ENCODE results near the gene SRSF3.
"Not testable (repeated sequence)": the region's sequence is repeated elsewhere in the genome, so short reads cannot be mapped to it uniquely, and the experiment has no call there.

The SRSF3 gene

DNA sequence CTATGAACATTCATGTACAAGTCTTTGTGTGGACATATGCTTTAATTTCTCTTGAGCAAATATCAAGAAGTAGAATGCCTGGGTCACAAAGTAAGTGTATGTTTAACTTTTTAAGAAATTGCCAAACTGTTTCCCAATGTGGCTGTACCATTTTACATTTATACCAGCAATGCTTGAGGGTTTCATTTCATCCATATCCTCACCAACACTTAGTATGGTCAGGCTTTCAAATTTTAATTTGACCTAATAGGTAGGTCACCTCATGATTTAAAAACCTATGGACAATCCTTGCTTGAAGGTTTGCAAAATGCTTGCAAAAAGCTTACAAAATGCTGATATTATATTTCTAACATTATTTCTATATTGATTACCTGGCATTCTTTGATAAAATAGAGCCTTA lies 19.5 kb upstream of the SRSF3 start:
- no peak for DNase-seq (ENCODE audit: low read depth in 2 of 2)

GRCh38 chr6:36576578-36576977 lies 17.6 kb upstream of the SRSF3 start:
- no peak for DNase-seq (ENCODE audit: low read depth in 2 of 2)

- DNase-seq (ENCODE audit: low read depth in 2 of 2), result no peak
Observed at GRCh38 chr6:36577301-36577700, 16.9 kb upstream of the SRSF3 start.

DNA sequence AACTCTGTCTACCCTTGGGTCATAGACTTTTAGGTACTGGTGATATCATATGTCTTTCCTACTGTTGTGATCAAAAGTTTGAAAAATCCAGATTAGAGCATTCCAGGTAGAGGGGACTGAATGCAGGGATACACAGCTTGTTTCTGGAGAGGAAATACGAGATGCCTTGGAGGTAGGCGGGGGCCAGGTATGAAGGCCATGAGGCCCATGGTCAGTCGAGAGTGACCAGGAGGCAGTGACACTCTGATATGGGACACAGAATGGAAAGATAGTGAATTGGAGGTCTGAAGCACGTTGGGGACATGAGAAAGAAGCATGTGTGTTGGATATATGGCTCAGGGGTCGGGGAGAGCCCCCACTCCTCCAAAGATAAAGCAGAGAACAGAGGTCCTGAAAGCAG lies 16.1 kb upstream of the SRSF3 start:
- no peak for DNase-seq (ENCODE audit: low read depth in 2 of 2)

DNA sequence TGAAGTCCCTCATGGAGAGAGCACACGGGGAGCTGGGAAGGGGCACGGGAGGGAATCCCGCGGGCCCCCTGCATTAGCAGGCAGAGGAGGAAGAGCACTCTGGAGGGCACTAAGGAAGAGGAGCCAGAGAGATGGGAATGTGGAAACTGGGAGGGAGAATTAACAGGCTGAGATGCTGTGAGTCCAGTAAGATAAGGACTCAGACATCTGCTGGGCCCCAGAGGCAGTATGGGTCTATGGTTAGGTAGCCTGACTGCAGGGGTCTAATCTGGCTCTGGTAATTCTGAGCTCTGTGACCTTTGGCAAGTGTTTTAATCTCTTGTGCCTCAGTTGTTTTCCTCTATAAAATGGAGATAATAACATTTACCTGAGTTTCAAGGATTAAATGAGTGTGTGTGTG lies 15.7 kb upstream of the SRSF3 start:
- no peak for DNase-seq (ENCODE audit: low read depth in 2 of 2)

GRCh38 chr6:36580184-36580526 lies 14.0 kb upstream of the SRSF3 start:
- no peak for DNase-seq (ENCODE audit: low read depth in 2 of 2)

- DNase-seq (ENCODE audit: low read depth in 2 of 2), result no peak
Observed at GRCh38 chr6:36581716-36582115, 12.4 kb upstream of the SRSF3 start.

GRCh38 chr6:36586606-36587005 lies 7.6 kb upstream of the SRSF3 start:
- no peak for DNase-seq (ENCODE audit: low read depth in 2 of 2)

- DNase-seq (ENCODE audit: low read depth in 2 of 2), result not testable (repeated sequence)
Observed at GRCh38 chr6:36589025-36589400, 5.1 kb upstream of the SRSF3 start.

GRCh38 chr6:36590237-36590636 lies 3.9 kb upstream of the SRSF3 start:
- DNase-seq (ENCODE audit: low read depth in 2 of 2), result no peak

- DNase-seq (ENCODE audit: low read depth in 2 of 2), result no peak
Observed at GRCh38 chr6:36592221-36592655, 1.9 kb upstream of the SRSF3 start.

GRCh38 chr6:36593569-36594028 lies 563 bp upstream of the SRSF3 start:
- peak in 1 of 2 donors; percentile 17 for DNase-seq (ENCODE audit: low read depth in 2 of 2)

GRCh38 chr6:36594816-36595643 lies 868 bp downstream of the SRSF3 start:
- DNase-seq (ENCODE audit: low read depth in 2 of 2), result no peak

DNA sequence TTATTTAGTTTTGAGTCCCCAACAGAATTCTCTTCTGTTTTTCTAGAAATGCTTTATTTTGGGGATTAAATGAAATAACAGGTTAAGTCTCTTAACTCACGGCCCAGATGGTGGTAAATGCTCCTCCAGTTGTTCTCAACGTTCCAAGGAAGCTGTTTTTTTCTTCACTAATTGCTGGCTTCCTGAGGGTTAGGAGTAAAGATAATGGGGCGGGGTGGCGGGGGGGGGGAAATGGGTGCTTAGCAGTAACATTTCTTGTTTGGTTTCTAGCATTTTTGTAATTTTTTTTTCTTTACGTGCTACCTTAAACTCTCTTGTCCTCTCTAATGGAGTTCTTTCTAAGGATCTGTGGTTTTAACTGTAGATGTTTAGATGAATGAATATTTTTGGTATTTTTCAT lies 2.2 kb downstream of the SRSF3 start:
- no peak for DNase-seq (ENCODE audit: low read depth in 2 of 2)

DNA sequence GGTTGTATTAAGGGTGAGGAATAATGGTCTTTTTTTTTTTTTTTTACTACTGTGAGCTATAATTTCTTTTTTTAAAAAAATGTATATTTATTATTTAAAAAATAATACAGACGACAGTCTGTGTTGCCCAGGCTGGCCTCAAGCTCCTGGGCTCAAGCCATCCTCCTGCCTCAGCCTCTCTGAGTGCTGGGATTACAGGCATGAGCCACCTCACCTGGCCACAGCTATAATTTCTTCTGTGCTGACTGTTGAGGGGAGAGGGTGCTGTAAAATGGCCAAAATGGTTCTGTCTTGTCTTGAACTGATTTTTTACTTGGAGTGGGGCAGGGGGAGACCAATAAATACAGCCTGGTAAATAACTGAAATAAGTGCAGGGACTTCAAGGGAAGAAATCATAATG lies 3.6 kb downstream of the SRSF3 start:
- DNase-seq (ENCODE audit: low read depth in 2 of 2), result no peak

GRCh38 chr6:36598326-36598725 lies 4.2 kb downstream of the SRSF3 start:
- no peak for DNase-seq (ENCODE audit: low read depth in 2 of 2)

DNA sequence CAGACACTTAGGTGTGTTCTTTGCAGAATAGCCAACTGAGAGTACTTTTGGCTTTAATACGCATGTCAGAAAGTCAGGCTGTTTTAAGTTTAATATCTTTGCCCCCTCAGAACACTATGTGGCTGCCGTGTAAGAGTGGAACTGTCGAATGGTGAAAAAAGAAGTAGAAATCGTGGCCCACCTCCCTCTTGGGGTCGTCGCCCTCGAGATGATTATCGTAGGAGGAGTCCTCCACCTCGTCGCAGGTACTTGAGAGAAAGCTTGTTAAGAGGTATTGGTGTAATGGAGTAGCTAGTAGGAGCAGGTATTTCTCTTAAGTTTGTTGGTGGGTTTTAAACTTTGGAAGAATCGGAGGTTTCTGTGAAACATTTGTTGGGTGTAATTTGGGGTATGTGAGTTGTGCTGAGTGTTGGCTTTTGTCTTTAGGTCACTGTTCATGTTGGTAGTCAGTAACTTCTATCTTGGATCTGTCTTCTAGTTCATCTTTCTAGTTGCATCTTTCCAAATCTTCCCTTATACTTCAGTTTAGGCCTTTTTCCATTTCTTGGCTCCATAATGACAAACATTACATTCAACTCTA lies 4.7 kb downstream of the SRSF3 start:
- no peak for DNase-seq (ENCODE audit: low read depth in 2 of 2)

- DNase-seq (ENCODE audit: low read depth in 2 of 2), result peak; percentile 60 to 62
Observed at GRCh38 chr6:36599791-36600209, 5.6 kb downstream of the SRSF3 start.

DNA sequence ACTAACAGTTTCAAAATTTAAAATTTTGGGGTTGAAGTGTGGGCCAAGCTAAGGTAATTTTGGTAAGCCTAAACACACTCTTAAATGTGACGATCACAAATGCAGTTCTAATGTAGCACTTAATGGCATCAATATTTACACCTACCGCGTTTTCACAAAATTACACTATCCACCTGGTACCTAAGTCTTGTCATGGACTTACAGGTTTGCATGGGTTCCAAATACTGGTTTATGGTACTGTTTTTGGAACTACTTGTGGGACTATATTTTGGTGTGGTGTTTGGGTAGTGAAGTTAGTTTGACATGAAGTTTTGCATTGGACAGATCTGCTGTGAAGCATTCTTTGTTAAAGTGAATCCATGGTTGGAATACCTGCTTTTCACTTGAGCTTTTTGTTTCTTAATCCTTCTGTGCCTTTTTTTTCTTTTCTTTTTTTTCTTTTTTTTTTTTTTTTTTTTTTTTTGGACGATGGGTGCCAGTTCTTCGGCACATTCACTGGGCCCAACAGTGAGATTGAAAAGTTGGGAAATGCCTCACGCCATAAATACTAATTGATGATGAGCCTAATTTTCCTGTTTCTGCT lies 6.5 kb downstream of the SRSF3 start:
- no peak for DNase-seq (ENCODE audit: low read depth in 2 of 2)

- DNase-seq (ENCODE audit: low read depth in 2 of 2), result not testable (repeated sequence)
Observed at GRCh38 chr6:36601818-36602217, 7.7 kb downstream of the SRSF3 start.

- no peak for DNase-seq (ENCODE audit: low read depth in 2 of 2)
Observed at GRCh38 chr6:36603222-36604089, 9.3 kb downstream of the SRSF3 start.
